H1 (cell line): ENCODE data around the gene UBXN1. TPM values are rescaled to one million over a fixed set of nuclear protein-coding genes. Genes with fewer than 3 reads are reported as not detected.

Source experiments
- BACH1 ChIP-seq: IDR thresholded peaks from 2 replicates; pipeline ENCODE4 v1.6.1; 2012; ENCODE audit warnings: low read length, improper control_type of control experiment
- BCL11A ChIP-seq, 2 experiments: IDR thresholded peaks; one replicate each; pipeline ENCODE4 v1.6.1; 2011; ENCODE audit warnings: low read depth in 2 of 2, low read length in 2 of 2, mild to moderate bottlenecking in 2 of 2
- BRCA1 ChIP-seq: IDR thresholded peaks from 2 replicates; pipeline ENCODE4 v1.6.1; 2012; ENCODE audit warnings: low read depth, low read length, improper control_type of control experiment
- CBX5 ChIP-seq: fragments of 300-800, 300-1000 bp; sonication (generic); IDR thresholded peaks from 2 replicates; pipeline ENCODE4 v1.7.1; 2016; ENCODE audit warnings: antibody characterized with exemption, low read length, low read depth
- FOSL1 ChIP-seq: IDR thresholded peaks from 2 replicates; pipeline ENCODE4 v1.6.1; 2011; ENCODE audit warnings: mild to moderate bottlenecking, low read depth, low read length, moderate library complexity; ENCODE audit not compliant: insufficient read depth
- GABPA ChIP-seq: IDR thresholded peaks from 2 replicates; pipeline ENCODE4 v1.6.1; 2011; ENCODE audit warnings: mild to moderate bottlenecking, low read length, moderate library complexity, borderline replicate concordance; ENCODE audit not compliant: insufficient read depth
- JUN ChIP-seq: IDR thresholded peaks from 2 replicates; pipeline ENCODE4 v1.6.1; 2011; ENCODE audit warnings: low read depth, mild to moderate bottlenecking, improper control_type of control experiment, low read length
- KDM1A ChIP-seq: fragments of 200-600, 300-600 bp; sonication (generic); IDR thresholded peaks from 2 replicates; pipeline ENCODE4 v1.7.1; 2016; ENCODE audit warnings: mild to moderate bottlenecking, low read length, borderline replicate concordance
- POLR2A ChIP-seq, 2 experiments: IDR thresholded peaks; 1 replicate in 1 of 2; 2 replicates in 1 of 2; pipeline ENCODE4 v1.6.1; 2011; ENCODE audit warnings: low read depth in 2 of 2, low read length in 2 of 2, mild to moderate bottlenecking in 2 of 2; ENCODE audit errors: control extremely low read depth in 1 of 2
- POLR2AphosphoS5 ChIP-seq: IDR thresholded peaks from 2 replicates; pipeline ENCODE4 v1.6.1; 2011; ENCODE audit warnings: low read depth, low read length
- RBBP5 ChIP-seq: IDR thresholded peaks from 2 replicates; pipeline ENCODE4 v1.7.1; 2012; ENCODE audit warnings: low read depth, mild to moderate bottlenecking, inconsistent platforms, low read length, moderate library complexity, borderline replicate concordance
- SAP30 ChIP-seq: fragments of 300-600 bp; sonication (generic); IDR thresholded peaks from 2 replicates; pipeline ENCODE4 v1.7.1; 2012; ENCODE audit warnings: low read length, moderate library complexity, mild to moderate bottlenecking, inconsistent platforms; ENCODE audit not compliant: insufficient read depth, insufficient replicate concordance
- SIN3A ChIP-seq, 2 experiments: IDR thresholded peaks in 1 of 2; conservative IDR thresholded peaks in 1 of 2; 2 replicates each; pipeline ENCODE4 v1.6.1; 2011 to 2012; ENCODE audit warnings: low read length in 2 of 2, improper control_type of control experiment in 1 of 2, low read depth in 1 of 2, mild to moderate bottlenecking in 1 of 2
- ZNF274 ChIP-seq: IDR thresholded peaks from 2 replicates; pipeline ENCODE4 v1.7.0; 2012; ENCODE audit warnings: low read length, borderline replicate concordance; ENCODE audit errors: extremely low read depth
- polyA plus RNA-seq, 7 experiments: library from polyadenylated mRNA; depleted of rRNA in 3 of 7; stranded (reverse) in 5 of 7; unstranded in 2 of 7; fragments of >200 nt in 5 of 7; fragments of 200-250 nt in 2 of 7; gene quantifications; 1 replicate in 5 of 7; 2 replicates in 1 of 7; 4 replicates in 1 of 7; pipeline versions ENCODE4 v1.2.1 to v1.2.3, GENCODE V29; 2011 to 2013; ENCODE audit warnings: missing spikeins in 2 of 7, mixed read lengths in 2 of 7
- total RNA-seq: library from RNA; stranded (reverse); fragmentation: NEBNext Ultra II Directional; extraction: Animal tissue kit (Norgen Biotek cat#: 25700); gene quantifications from 2 replicates; pipeline ENCODE4 v1.2.1, GENCODE V29; 2021

Gene UBXN1
- total and polyA plus RNA-seq, 2 of the 8 experiments (the other 6 are each of a cell fraction or from before 2014, with no cell fraction given) = 78.6 to 114 TPM

DNA sequence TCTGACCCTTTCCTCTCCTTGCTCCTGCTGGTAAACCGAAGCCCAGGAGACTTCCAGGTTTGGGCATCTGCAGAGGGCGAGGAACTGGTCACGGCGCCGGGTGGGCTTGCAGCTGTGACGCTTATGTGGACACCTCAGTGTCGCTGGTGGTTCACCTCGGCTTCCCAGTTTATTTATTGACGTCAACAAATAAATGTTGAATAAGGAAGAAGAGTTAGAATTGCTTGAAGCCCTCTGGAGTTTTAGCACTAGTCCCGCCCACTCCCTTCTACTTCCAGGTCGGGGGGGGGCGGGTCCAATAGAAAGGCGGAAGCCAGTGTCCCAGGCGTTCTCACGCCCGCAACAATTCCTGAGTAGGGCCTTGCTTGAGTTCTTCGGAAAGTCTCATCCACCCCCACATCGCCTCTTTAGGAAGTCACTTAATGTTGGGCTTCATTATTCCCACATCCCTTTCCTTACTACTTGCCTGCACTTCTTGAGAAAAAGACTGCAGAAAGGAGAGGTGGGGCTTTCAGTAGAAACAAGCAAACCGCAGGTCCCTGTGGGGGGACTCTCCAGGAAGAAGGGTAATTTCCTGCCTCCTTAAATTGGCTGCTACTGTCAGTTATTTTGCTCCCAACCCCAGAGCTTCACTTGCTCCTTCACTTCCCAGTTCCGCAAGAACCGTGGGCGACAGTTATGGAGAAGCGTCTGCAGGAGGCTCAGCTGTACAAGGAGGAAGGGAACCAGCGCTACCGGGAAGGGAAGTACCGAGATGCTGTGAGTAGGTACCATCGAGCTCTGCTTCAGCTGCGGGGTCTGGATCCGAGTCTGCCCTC, 49.5 kb upstream of the UBXN1 start, which contains the start of gene TTC9C (continued):
- TF ChIP-seq JUN (no peak), SAP30 (peak; percentile 92), KDM1A (no peak), POLR2AphosphoS5 (peak; percentile 32), RBBP5 (peak; percentile 10; the same call in 1 of the 2 replicates), GABPA (peak; percentile 89), CBX5 (no peak), POLR2A (IDR thresholded peaks at IDR 0.05; ENCODE audit: control extremely low read depth in 1 of 2, low read depth in 2 of 2, low read length in 2 of 2) (0 out of 3 replicates have a peak, but pooled peaks of 1 of the 2 experiments have one; percentile 33), BACH1 (no peak), BCL11A (IDR thresholded peaks at IDR 0.05; ENCODE audit: low read depth in 2 of 2, low read length in 2 of 2) (no peak), SIN3A (conservative IDR thresholded peaks at IDR 0.05 in 1 of 2, IDR thresholded peaks at IDR 0.05 in 1 of 2; ENCODE audit: low read depth in 1 of 2, low read length in 2 of 2) (peak; percentile 55 to 57; a peak in 1 of 4 replicates), BRCA1 (no peak), ZNF274 (no peak), FOSL1 (no peak)
